Effector CD8-positive, alpha-beta T cell (primary cell): ENCODE measurements around the gene TSHZ1.

Experiments
- DNase-seq: peaks from one replicate; lab custom pipeline; 2025; lab: John Stamatoyannopoulos, UW

The TSHZ1 gene

DNA sequence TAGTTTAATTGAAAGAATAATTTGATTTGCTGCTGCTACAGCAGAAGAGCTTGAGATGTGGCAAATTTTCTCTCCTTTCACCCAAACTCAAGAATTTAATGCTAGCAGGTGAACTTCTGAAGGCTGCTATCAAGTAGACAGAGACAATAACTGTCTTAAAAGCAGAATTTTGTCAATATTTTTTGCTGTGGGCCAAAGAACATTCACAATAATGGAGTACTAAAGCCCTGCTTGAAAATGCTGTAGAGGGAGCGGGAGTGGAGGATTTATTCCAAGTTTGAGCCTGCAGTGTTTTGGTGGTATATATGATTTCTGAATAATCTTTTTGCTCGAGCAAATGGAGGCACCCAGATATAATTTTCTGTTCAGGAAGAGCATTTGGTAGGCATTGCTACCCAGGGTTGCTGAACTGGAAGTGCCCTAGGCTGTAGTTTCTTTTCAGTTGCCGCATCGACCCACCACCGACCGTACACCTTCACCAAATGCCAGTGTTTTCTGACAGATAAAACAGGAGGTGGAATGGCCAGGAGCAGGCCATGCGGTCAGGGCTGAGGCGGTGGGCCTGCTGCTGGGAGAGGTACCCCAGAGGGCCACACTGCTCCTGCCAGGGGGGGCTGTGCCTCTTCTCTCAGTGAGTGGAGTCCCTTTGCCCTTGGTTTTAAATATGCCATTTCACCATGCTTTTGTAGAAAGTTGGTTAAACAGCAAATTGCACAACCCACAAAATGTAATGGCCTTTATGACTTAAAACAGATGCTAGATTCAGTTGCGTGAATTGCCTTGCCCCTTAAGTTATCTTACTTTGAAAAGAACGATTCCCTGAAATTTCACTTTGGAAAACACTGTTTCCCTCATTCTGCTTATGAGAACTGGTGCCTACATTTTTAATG lies 36.4 kb downstream of the TSHZ1 start:
- DNase-seq = no peak

DNA sequence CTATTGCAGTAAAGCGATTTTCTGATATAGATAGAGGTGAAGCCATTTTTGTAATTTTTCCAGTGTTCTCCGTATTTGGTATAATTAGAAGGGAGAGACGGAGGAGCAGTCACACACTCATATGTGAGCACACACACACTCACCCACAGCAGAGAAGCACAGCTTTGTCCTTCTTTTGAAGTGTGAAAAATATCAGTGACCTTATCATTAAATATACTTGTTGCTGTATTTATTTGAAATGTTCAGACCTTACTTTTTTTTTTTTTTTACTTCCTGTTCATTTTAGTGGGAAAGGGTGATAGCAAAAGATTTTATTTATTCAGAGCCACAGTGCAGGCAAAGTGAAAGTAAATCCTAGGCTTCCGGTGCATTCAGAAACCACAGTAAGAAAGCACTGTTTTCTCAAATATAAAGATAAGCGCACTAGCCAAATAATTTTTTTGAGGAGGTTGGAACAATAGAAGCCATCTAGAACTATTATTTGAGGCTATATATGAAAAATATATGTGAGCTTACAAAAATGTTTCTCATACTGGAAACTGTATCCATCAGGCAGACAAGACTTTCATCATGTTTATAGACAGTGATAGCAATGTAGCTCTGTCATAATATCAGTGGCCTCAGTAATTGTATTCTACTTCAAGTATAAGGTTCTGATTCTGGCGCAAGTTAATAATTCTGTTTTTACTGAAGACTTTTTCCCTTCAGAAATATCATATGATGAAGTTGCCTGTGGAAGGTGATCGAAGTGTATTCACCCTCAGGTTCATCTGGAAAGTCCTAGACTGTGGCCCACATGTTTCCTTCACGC lies 37.2 kb downstream of the TSHZ1 start:
- DNase-seq = no peak

DNA sequence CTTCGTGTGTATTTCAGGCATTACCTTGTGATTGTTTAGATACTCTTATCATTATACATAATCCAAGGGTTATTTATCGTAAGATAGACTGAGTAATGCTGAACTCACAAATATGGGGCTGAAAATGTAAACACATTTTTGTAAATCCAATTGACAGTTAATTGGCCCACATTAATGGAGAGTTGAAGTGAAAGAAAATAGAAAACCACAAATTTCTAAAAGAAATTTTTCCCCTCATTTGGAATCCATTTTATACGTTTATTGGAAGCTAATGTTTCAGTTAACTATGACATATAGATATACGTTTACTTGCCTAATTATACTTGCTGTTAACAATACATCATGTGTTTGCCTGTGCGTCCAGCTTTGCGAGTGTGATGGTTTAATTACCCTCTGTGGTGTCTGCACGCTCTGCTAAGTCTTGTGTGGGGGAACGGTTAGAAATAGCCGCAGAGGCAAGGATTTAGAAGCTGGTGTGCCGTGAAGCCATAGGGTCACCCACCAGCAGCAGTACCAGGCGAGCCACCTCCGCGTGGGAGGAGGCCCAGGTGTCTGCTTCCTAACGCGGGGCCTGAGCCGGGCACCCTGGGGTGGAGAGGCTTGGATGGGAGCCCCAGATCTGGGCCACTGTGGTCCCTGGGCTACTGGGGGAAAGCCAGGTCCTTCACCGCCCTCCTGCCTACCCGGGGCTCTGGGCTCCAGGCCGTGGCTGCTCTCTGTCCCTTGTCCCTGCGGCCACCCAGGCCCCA lies 38.0 kb downstream of the TSHZ1 start:
- no peak for DNase-seq

DNA sequence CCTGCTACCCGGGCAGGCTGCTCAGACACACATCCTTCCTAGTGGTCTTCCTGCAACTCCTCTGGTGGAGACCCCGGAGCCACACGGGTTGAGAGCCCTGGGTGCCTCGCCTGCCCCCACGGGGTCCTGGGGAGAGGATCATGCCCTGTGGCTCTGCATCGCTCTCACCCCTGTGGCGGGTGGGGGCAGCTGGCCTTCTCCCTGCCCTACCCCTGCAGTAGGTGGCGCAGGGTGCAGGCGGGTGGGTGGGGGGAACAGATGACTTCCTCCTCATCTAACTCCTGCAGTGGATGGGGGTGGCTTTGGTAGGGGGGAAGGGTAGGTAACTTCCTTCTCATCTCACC lies 38.5 kb downstream of the TSHZ1 start:
- DNase-seq = no peak

DNA sequence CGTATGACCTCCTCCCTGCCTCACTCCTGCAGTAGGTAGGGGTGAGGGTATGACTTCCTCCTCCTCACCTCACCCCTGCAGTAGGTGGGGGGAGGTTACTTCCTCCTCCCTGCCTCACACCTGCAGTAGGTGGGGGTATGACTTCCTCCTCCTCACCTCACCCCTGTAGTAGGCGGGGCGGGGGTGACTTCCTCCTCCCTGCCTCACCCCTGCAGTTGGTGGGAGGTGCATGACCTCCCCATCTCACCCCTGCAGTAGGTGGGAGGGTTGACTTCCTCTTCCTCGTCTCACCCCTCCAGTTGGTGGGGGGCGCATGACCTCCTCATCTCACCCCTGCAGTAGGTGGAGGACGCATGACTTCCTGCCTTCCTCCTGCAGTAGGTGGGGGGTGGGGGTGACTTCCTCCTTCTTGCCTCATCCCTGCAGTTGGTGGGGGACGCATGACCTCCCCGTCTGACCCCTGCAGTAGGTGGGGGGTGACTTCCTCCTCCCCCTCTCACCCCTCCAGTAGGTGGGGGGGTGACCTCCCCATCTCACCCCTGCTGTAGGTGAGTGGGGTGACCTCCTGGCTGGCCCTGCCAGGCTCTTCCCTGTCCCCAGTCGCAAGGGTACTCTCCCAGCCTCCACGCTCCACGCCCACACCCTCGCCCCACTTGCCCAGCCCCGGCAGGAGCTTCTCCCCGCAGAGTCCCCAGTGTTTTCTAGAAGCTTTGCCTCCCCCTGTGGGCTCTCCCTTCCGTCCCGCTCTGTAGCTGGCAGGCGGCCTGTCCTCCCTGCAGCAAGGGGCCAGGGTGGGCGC lies 39.3 kb downstream of the TSHZ1 start:
- no peak for DNase-seq

DNA sequence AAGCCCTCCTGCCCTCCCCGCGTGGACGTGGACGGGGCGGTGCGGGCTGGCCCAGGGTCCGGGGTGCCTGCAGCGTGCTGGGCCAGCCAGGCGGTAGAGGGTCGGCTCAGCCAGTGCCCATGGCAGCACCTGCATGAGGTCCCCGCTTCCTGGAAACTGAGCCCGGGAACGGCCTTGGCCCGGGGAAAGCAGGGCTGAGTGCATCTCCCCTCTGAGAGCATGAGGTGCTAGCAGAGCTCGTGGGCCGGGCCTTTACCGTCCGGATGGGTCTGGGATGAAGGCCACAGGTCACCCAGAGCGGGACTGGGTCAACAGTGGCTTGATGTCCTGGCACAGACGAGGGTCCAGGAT lies 39.8 kb downstream of the TSHZ1 start:
- DNase-seq = no peak

DNA sequence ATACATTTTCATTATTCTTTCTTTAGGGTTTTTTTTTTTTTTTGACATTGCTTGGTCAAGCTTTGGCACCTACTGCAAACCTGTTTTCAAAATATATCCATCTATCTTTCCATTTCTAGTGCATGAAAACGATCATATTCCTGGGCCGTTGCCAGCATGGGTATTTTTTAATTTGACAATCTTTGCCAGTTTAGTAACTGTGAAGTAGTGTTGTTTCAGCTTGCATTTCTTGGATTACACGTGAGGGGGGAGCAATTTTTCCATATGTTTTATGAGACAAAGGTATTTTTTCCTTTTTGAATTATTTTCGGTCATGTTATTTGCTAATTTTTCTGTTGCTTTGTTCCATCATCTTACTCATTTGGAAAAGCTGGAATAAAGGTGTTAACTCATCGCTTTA lies 40.9 kb downstream of the TSHZ1 start:
- no peak for DNase-seq

DNA sequence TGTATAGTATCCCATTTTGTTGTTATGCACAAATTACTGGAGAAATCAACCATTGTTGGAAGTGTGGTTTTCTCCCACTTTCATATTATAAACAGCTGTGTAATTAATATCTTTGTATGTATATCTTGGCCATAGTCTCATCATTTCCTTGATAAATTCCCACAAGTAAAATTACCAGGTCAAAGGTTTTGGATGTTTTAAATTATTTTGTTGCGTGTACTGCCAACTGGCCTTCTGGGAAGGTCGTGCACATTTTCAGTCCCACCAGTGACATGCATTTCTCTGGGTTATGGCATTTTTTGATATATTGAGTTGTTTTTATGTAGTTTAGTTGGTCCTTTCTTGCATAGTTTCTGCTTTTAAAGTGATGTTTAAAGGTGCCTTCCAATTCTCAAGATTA lies 41.5 kb downstream of the TSHZ1 start:
- no peak for DNase-seq

DNA sequence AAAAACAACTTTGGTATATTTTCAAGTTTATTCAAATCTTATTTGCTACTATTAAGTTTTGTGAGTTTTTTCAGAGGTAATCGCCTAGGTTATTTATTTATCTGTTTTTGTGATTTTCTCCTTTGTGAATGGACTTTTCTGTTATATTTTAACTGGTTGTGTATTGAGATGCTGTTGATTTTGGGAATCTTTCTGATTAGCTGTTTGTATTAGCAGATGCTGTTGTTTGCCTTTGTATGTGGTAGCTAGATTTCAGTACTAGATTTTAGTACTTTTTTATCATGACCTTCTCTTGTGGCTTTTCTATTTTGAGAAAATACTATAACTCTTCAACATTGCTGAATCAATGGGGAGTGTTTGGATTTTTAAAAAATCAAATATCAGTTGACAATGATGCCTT lies 42.4 kb downstream of the TSHZ1 start:
- no peak for DNase-seq

DNA sequence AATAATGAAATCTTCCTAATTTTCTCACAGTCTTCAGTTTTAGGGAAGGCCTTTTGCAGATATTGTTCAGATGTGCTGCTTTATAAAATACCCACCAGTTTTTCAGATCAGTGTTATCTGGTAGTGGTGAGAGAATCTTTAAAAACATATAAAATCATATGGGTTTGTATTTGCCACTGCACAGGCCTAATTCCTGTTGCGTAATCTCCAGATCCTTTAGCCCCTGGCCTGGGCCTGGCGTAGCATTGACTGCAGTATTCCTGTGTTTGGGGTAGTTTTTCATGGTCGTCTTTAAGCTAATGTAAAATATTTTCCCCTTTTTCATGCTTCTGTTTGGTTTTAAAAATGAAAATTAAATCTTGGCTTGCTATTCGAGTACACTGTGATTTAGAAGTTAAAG lies 43.2 kb downstream of the TSHZ1 start:
- no peak for DNase-seq

DNA sequence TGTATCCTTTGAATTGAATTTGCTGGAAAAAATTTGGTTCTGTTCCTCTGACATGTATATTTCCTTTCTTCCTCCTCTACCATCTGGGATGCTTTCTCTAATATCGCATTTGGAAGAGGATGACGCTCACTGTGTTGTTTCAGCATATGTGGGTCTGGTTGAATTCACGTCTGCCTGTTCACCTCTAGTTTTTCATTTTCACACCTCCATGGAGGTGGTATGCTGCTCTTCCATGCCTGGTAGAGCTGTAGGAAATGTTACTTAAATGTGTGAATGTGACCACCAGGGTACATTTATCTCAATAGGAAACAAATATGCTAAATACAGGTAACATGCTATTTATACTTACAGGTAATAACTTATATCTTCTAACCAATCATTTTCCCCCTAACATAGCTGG lies 44.5 kb downstream of the TSHZ1 start:
- no peak for DNase-seq

DNA sequence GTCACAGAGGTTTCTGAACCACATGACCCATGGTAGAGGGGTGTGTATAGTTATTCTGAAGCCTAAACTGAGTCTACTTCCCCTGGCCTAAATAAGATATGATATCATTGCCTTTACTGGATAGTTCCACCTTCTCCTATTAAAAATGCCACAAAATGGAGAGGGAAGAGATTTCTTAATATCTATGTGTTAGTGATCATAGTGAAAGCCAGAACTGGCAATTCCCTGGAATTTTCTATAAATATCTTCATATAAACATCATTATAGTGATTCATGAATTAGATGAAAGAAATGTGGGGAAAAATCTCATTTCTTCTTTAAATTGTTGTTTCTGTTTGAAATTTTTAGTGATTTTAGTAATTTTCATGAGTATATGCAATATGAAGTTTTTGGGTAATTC lies 45.8 kb downstream of the TSHZ1 start:
- no peak for DNase-seq

DNA sequence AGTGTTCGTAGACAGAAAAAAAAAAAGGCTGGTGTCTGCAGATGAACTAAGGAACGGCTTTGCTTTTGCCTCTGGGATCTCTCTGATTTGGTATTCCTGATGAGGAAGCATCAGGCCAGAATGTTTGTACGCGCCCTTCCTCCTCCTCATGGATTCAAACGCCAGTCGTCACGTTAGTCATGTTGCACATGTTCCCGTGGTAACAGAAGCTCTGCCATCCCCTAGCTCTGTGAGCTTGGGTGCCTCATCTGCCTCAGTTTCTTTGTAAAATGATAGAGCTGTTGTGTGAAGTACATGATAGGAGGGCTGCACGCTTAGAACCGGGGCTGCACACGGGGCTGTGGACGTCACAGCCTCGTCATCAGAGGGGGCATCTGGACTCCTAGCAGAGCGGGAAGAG lies 47.0 kb downstream of the TSHZ1 start:
- DNase-seq = no peak

DNA sequence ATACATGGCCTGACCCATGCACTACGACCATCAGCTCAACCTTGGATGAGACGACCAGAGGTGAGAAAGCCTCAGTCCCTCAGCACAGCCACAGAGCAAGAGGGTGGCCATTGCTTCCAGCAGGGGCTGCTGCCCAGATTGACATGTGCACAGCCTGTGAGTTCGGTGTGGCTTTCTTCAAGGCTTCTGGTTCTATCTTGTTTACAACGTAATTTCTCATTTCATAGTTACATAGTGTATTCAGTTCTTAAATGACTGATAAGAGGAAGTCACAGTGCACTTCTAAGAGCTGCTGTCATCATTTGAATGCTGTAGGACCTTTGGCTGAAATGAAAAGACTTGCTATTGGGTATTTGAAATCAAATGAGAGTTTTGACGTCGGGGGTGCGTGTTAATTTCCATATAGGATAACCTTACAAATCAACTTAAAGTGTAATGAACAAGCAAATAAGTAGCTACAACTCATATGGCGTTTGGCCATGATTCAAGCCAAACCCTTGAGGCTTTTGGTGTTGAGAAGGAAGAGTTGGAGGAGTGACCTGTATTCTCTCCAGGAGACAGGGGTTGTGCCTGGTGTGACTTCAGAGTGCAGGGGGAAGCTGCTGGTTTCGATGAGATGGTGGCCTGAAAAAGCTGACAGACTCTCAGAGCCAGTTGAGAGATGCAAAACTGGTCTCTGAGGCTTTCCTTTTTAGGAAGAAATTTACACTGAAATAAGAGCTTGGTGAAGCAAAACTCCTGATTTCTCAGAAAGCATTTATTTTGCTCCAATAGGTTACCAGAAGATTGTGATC lies 51.0 kb downstream of the TSHZ1 start:
- no peak for DNase-seq

DNA sequence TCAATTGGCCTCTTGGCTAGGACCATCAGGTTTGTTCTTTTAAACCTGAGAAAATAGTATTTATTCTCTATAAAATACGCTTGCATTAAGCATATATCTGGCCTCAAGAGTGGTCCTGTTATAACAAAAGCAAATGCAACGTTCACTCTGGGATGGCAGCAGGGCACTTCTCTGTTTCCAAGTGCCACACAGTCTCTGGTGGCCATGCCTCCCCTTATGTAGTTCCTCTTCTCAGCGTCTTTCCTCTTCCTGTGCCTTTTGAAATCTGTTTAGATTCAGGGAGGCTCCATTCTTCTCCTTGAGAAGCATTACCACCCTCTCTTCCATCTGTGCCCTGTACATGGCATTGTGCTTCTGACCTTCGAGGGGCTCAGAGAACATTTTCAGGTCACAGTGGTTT lies 51.9 kb downstream of the TSHZ1 start:
- no peak for DNase-seq

DNA sequence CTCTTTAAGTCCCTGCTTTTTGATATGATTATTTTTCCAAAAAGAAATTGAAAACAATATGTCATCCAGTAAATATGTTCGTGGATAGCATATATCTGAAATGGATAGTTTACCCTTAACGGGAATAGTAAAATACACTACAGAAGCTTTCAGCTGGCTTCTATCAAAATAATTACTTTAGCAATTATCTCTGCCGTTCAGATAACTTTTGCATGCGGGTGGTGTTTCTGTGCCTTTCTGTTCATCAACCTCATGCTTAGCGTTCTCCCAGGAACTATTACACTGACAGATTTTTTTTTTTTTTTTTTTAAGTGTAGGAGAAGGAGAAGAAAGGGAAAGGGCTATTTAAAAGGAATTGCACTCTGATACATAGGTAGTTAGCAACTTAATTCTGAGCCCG lies 53.6 kb downstream of the TSHZ1 start:
- no peak for DNase-seq

DNA sequence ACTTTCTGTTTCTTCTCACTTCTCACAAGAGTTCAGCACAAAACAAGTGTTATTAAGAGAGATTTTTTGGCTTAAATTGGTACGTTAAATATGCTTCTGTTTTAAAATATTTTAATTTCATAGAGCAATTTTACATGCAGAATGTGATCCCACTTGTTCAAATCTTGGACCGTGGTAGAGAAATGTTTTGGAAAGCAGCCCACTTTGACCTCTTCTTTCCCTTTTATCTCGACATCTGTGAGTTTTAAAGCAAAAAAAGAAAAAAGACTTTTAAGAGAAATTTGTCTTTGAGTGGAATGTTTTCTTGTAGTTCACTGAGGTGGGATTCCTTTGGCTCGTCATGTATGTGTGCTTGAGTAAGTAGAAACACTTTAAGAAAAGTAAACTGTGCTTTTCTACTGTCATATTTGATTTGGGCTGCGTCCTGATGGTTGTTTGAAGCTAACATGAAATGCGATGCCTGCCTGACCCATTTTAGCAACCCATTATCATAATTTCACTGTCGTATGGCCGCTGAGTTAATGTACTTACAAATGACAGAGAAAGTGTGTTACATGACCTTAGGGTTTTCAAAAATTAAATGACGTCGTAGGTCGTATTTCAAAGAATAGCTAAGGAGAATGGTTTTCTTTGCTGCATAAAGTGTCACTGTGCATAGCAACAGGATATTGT lies 54.5 kb downstream of the TSHZ1 start:
- DNase-seq = no peak

DNA sequence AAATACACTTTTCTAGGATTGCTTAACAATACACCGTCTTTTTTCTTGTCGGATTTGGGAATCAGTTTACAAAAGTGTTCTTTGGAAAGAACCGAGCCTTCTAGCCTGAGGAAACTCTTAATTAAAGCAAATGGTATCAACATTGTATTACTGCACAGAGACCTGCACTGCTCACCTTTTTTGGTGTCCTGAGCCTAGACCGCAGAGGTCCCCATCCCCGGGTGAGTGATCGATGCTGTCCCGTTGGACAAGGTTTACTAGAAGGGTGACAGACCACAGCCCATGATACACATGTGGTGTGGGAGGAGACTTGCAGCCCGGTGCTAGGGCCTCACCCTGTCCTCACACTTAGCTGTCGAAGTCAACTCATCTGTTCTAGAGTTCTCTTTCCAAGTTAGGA lies 55.3 kb downstream of the TSHZ1 start:
- no peak for DNase-seq

DNA sequence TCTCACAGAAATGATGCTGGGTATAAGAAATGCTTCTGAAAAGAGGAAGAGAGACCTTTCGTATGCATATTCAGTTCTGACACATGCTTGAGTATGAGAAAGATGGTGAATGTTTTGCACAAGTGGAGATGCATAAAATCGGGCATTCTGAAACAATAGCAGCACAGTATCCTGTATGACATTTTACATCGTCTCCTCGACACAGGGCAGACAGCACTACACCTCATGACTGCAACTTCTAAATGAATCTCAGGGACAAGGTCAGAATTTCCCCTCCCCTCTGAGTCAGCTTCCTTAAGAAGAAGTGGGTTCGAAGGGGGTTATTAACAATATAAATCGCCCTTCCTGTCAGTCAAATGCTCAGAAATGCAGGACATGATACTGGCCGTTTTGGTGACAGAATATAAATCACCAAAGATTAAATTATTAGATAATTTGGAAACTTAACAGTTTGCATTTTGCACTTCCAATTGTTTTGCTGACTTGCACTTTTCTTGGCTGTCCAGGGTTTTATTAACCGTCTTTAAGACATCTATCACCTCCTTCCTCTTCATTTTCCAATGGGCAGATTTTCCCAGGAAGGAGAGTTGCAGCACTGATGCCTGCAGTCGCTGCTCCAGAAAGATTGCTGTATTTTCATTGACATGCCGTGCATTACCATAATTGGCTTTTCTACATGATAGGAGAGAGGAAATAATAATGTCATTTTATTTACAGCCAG lies 57.2 kb downstream of the TSHZ1 start:
- no peak for DNase-seq

DNA sequence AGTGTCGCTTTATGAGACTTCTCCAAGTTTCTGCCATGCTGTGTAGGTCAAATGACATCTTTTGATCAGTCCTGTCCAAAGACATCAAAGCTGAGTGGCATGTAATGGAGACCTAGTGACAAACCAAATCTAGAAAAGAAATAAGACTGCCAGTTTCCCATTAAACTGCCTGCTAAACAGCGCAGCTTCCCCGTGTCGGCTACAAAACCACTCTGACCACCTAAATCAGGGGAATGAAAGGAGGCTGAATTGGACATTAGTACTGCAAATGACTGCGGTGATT lies 57.7 kb downstream of the TSHZ1 start:
- DNase-seq = no peak
